Endodermal cell (in vitro differentiated cells): ENCODE measurements around the gene OXCT2. TPM values are rescaled to one million over a fixed set of nuclear protein-coding genes. Genes with fewer than 3 reads are reported as not detected.
"Not testable (repeated sequence)": the region's sequence is repeated elsewhere in the genome, so short reads cannot be mapped to it uniquely, and the experiment has no call there.

Experiments used
- DNase-seq: peaks from one replicate; pipeline ENCODE4 v3.0.0-alpha.2; 2017
- H3K27ac ChIP-seq: 2 replicates; pipeline ENCODE4 v1.5.1; 2013; ENCODE audit warnings: mild to moderate bottlenecking, low read depth, low read length, moderate library complexity
- H3K27me3 ChIP-seq: 2 replicates; pipeline ENCODE4 v1.6.1; 2013; ENCODE audit warnings: mild to moderate bottlenecking, low read length, moderate library complexity; ENCODE audit not compliant: insufficient read depth, control insufficient read depth, poor library complexity, severe bottlenecking
- H3K36me3 ChIP-seq: 2 replicates; pipeline ENCODE4 v1.7.0; 2013; ENCODE audit warnings: mild to moderate bottlenecking, low read length, moderate library complexity; ENCODE audit not compliant: control insufficient read depth, insufficient read depth
- H3K4me1 ChIP-seq: one replicate; pipeline ENCODE4 v1.7.0; 2013; ENCODE audit warnings: low read length; ENCODE audit not compliant: control insufficient read depth, insufficient read depth
- H3K4me3 ChIP-seq: 2 replicates; pipeline ENCODE4 v1.5.1; 2013; ENCODE audit warnings: mild to moderate bottlenecking, low read length, moderate library complexity
- H3K9ac ChIP-seq: 2 replicates; pipeline ENCODE4 v1.6.1; 2013; ENCODE audit warnings: mild to moderate bottlenecking, low read length, moderate library complexity; ENCODE audit not compliant: poor library complexity, severe bottlenecking; ENCODE audit errors: extremely low read depth
- H3K9me3 ChIP-seq: 2 replicates; pipeline ENCODE4 v1.6.1; 2013; ENCODE audit warnings: mild to moderate bottlenecking, low read length, moderate library complexity; ENCODE audit not compliant: control insufficient read depth
- H3K27ac Mint-ChIP-seq: 2 replicates; pipeline ENCODE4 v1.8.0; 2020; ENCODE audit warnings: mixed read lengths
- H3K27me3 Mint-ChIP-seq: 2 replicates; pipeline ENCODE4 v1.8.0; 2021; ENCODE audit warnings: mild to moderate bottlenecking, mixed read lengths; ENCODE audit not compliant: insufficient read depth
- H3K36me3 Mint-ChIP-seq: 2 replicates; pipeline ENCODE4 v1.8.0; 2020; ENCODE audit warnings: low read depth, mixed read lengths
- H3K4me1 Mint-ChIP-seq: 2 replicates; pipeline ENCODE4 v1.8.0; 2020; ENCODE audit warnings: mixed read lengths
- H3K4me3 Mint-ChIP-seq: 2 replicates; pipeline ENCODE4 v1.8.0; 2020; ENCODE audit warnings: mild to moderate bottlenecking, moderate library complexity, mixed read lengths
- H3K9me3 Mint-ChIP-seq: 2 replicates; pipeline ENCODE4 v1.8.0; 2020; ENCODE audit warnings: mild to moderate bottlenecking, mixed read lengths
- CTCF ChIP-seq: fragments of 200-600 bp; sonication (generic); conservative IDR thresholded peaks from 2 replicates; pipeline ENCODE4 v1.5.0; 2021; ENCODE audit warnings: antibody characterized with exemption, mild to moderate bottlenecking
- WGBS, 2 experiments: methylation state at CpG; one replicate each; pipeline versions ENCODE4 v1.1.5 to v1.1.7; 2013; ENCODE audit warnings: missing lambda C conversion rate in 2 of 2, mixed read lengths in 1 of 2; ENCODE audit not compliant: insufficient coverage in 1 of 2, insufficient read length in 1 of 2; 5-methylcytosine and 5-hydroxymethylcytosine counted together
- total RNA-seq, 2 donors: library from RNA; stranded (reverse); fragmentation: NEBNext Ultra II Directional in 1 of 2; extraction: Animal tissue kit (Norgen Biotek cat#: 25700) in 1 of 2; gene quantifications; 2 replicates in 1 of 2; 3 replicates in 1 of 2; pipeline ENCODE4 v1.2.1, GENCODE V29; 2021

The OXCT2 gene
- total RNA-seq, 2 donors from 2014 or later = 1.8 TPM

- no peak overlapping the region for H3K9ac ChIP-seq
- Mint-ChIP-seq H3K9me3 (peaks cover 6% of the 10 kb centered on the region), H3K4me1 (no peaks in the 10 kb centered on the region), H3K36me3 (no peaks in the 10 kb centered on the region), H3K4me3 (no peak overlapping the region), H3K27me3 (peaks cover 45% of the 10 kb centered on the region), H3K27ac (no peak overlapping the region)
- H3K4me3 ChIP-seq = no peak overlapping the region
- no peak for TF ChIP-seq CTCF
- 93% methylated on average over 2 of the region's 3 CpGs for WGBS, 2 experiments
- no peaks in the 10 kb centered on the region for H3K4me1 ChIP-seq
- no peaks in the 10 kb centered on the region for H3K9me3 ChIP-seq
- DNase-seq = no peak
- no peaks in the 10 kb centered on the region for H3K36me3 ChIP-seq
- H3K27me3 ChIP-seq = peaks cover 3% of the 10 kb centered on the region
- no peak overlapping the region for H3K27ac ChIP-seq
Measured at GRCh38 chr1:39800471-39800835, 29.3 kb upstream of the OXCT2 start.

- Mint-ChIP-seq H3K36me3 (no peaks in the 10 kb centered on the region), H3K27ac (no peak overlapping the region), H3K4me1 (no peaks in the 10 kb centered on the region), H3K4me3 (no peak overlapping the region), H3K27me3 (peaks cover 48% of the 10 kb centered on the region), H3K9me3 (peaks cover 3% of the 10 kb centered on the region)
- DNase-seq = peak; percentile 95
- Histone ChIP-seq H3K36me3 (no peaks in the 10 kb centered on the region), H3K4me3 (no peak overlapping the region), H3K4me1 (no peaks in the 10 kb centered on the region), H3K9me3 (no peaks in the 10 kb centered on the region), H3K9ac (no peak overlapping the region), H3K27ac (no peak overlapping the region), H3K27me3 (peaks cover 3% of the 10 kb centered on the region)
- WGBS, 2 experiments = 8% methylated on average over 4 to 8 of the region's 8 CpGs
- TF ChIP-seq CTCF = peak; percentile 89
Measured at GRCh38 chr1:39799770-39800470, 28.8 kb upstream of the OXCT2 start.

GRCh38 chr1:39798859-39799769 is 28.0 kb upstream of the OXCT2 start:
- H3K9ac ChIP-seq, H3K9me3 ChIP-seq, H3K4me1 Mint-ChIP-seq, H3K27me3 ChIP-seq, H3K9me3 Mint-ChIP-seq, H3K27ac ChIP-seq, H3K27ac Mint-ChIP-seq, H3K4me3 ChIP-seq, H3K4me3 Mint-ChIP-seq, H3K36me3 ChIP-seq, H3K36me3 Mint-ChIP-seq, H3K4me1 ChIP-seq: not testable (repeated sequence)
- peak; percentile 88 for DNase-seq
- H3K27me3 Mint-ChIP-seq = peaks cover 54% of the 10 kb centered on the region
- WGBS, 2 experiments = 84 to 85% methylated on average over 13 to 18 of the region's 26 CpGs
